Type B pancreatic cell (in vitro differentiated cells): ENCODE results near the gene COA8. TPM values are rescaled to one million over a fixed set of nuclear protein-coding genes. Genes with fewer than 3 reads are reported as not detected.
A peak's percentile ranks its signal among the peaks of the same experiment; 100 is the strongest.

ENCODE experiments used
- DNase-seq: peaks from one replicate; pipeline ENCODE4 v3.0.0; 2021; ENCODE audit warnings: mixed read lengths; ENCODE audit not compliant: unreplicated experiment; ENCODE audit errors: extremely low spot score
- H3K27ac Mint-ChIP-seq: 2 replicates; pipeline ENCODE4 v1.8.0; 2021; ENCODE audit warnings: mild to moderate bottlenecking, mixed read lengths
- H3K27me3 Mint-ChIP-seq: 2 replicates; pipeline ENCODE4 v1.8.0; 2021; ENCODE audit warnings: mixed read lengths
- H3K36me3 Mint-ChIP-seq: 2 replicates; pipeline ENCODE4 v1.8.0; 2021; ENCODE audit warnings: mixed read lengths
- H3K4me1 Mint-ChIP-seq: one replicate; pipeline ENCODE4 v1.8.0; 2021; ENCODE audit warnings: mixed read lengths; ENCODE audit not compliant: unreplicated experiment
- H3K4me3 Mint-ChIP-seq: 2 replicates; pipeline ENCODE4 v1.8.0; 2021; ENCODE audit warnings: mild to moderate bottlenecking, mixed read lengths
- H3K9me3 Mint-ChIP-seq: 2 replicates; pipeline ENCODE4 v1.8.0; 2021; ENCODE audit warnings: mixed read lengths
- total RNA-seq: library from RNA; stranded (reverse); gene quantifications from 2 replicates; pipeline ENCODE4 v1.2.1, GENCODE V29; 2021; ENCODE audit warnings: low replicate concordance
- TF ChIP-seq, protein P1 (sequence below): fragments of 200-600 bp; sonication (generic); conservative IDR thresholded peaks from 2 replicates; pipeline ENCODE4 v1.5.0; 2021; ENCODE audit warnings: antibody characterized with exemption, mild to moderate bottlenecking

The COA8 gene
- total RNA-seq, 1 donor from 2014 or later = 42.5 TPM

- H3K4me1 Mint-ChIP-seq = peaks cover 18% of the 10 kb centered on the region
- peak overlapping the region; percentile 80 for H3K27ac Mint-ChIP-seq
- H3K27me3 Mint-ChIP-seq = no peaks in the 10 kb centered on the region
- H3K36me3 Mint-ChIP-seq = peaks cover 9% of the 10 kb centered on the region
- peak; percentile 79 for DNase-seq
- peak overlapping the region; percentile 20 for H3K4me3 Mint-ChIP-seq
- TF ChIP-seq, protein P1, sequence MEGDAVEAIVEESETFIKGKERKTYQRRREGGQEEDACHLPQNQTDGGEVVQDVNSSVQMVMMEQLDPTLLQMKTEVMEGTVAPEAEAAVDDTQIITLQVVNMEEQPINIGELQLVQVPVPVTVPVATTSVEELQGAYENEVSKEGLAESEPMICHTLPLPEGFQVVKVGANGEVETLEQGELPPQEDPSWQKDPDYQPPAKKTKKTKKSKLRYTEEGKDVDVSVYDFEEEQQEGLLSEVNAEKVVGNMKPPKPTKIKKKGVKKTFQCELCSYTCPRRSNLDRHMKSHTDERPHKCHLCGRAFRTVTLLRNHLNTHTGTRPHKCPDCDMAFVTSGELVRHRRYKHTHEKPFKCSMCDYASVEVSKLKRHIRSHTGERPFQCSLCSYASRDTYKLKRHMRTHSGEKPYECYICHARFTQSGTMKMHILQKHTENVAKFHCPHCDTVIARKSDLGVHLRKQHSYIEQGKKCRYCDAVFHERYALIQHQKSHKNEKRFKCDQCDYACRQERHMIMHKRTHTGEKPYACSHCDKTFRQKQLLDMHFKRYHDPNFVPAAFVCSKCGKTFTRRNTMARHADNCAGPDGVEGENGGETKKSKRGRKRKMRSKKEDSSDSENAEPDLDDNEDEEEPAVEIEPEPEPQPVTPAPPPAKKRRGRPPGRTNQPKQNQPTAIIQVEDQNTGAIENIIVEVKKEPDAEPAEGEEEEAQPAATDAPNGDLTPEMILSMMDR = no peak
- no peaks in the 10 kb centered on the region for H3K9me3 Mint-ChIP-seq
Observed at GRCh38 chr14:103576371-103577024, 13.7 kb downstream of the COA8 start.

GRCh38 chr14:103578401-103579075 is 15.8 kb downstream of the COA8 start:
- Mint-ChIP-seq H3K4me1 (peaks cover 14% of the 10 kb centered on the region), H3K4me3 (no peak overlapping the region), H3K27me3 (no peaks in the 10 kb centered on the region), H3K27ac (no peak overlapping the region), H3K36me3 (peaks cover 16% of the 10 kb centered on the region), H3K9me3 (no peaks in the 10 kb centered on the region)
- TF ChIP-seq, protein P1 = no peak
- no peak for DNase-seq

DNA sequence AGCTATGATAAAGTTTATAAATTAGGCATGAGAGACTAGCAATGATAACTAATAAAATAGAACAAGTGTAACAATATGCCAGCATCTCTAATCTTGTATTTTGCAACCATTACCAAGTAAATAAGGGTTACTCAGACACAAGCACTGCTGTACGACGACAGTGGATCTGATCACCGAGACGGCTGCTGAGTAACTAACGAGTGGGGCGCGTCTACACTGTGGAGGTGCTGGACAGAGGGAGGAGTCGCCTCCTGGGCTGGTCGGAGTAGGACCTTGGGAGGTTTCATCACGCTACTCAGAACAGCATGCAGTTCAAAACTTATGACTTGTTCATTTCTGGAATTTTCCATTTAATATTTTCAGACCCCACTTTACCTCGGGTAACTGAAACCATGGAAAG is 18.4 kb downstream of the COA8 start:
- Mint-ChIP-seq H3K4me1 (peaks cover 7% of the 10 kb centered on the region), H3K4me3 (no peak overlapping the region), H3K27ac (no peak overlapping the region), H3K9me3 (no peaks in the 10 kb centered on the region), H3K36me3 (peaks cover 13% of the 10 kb centered on the region), H3K27me3 (no peaks in the 10 kb centered on the region)
- no peak for DNase-seq
- TF ChIP-seq, protein P1 = no peak

DNA sequence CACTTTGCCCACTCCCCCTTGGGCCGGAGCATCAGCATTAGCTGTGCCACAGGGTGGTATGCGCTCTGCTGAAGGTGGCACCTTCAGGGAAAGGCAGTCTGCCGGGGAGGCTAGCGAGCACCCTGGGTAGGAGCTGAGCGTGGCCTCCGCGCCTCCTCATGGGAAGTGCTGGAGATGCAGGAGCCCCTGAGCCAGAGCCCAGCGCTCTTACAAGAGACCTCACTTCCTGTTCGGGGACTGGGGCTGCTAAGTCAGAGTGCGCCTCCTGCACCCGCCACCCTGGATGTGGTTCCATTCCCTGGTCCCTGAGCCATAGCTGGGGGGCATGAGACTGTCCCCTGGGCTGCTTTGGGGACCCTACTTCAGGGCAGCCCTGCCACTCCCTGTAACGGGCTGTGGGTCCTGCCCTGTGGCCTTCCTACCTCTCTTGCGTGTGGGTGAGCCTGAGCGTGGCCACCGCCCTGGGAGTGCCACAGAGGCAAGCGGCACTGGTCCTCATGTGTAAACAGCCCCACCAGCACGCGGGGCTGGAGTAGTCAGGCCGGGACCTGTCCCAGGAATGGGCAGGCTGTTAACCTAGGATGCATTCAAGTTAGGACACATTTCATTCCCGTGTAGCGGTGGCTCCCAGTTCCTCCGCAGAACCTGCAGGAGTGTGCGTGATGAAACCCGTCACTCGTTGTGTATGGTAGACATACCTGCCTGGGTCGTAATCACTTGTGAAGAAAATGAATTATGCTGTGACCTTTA is 19.4 kb downstream of the COA8 start:
- Mint-ChIP-seq H3K36me3 (peaks cover 12% of the 10 kb centered on the region), H3K27ac (peak overlapping the region; percentile 48), H3K27me3 (no peaks in the 10 kb centered on the region), H3K4me3 (no peak overlapping the region), H3K4me1 (no peaks in the 10 kb centered on the region), H3K9me3 (no peaks in the 10 kb centered on the region)
- TF ChIP-seq, protein P1 = no peak
- DNase-seq = no peak

DNA sequence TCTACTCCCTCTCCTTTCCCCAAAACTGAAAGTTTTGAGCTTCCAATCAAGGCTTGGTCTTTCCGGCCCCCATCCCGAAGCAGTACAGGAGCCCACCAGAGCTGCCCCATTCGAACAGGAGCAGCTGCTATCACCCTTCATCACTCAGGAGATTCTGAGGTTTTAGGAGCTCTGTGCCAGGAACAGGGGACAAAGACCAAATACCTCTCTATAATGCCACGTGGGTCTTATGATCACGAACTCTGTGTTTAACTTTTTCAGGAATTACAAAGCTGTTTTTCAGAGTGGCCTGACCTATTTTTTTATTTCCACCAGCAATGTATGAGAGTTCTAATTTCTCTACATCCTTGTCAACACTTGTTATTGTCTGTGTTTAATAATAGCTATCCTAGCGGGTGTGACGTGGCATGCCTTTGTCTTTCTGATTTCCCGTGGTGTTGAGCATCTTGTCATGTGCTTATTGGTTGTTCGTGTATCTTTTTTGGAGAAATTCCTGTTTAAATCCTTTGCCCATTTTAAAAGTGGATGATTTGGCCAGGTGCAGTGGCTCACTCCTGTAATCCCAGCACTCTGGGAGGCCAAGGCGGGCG is 21.7 kb downstream of the COA8 start:
- DNase-seq = no peak
- Mint-ChIP-seq H3K27me3 (no peaks in the 10 kb centered on the region), H3K4me3 (no peak overlapping the region), H3K27ac (no peak overlapping the region), H3K9me3 (no peaks in the 10 kb centered on the region), H3K36me3 (peaks cover 18% of the 10 kb centered on the region), H3K4me1 (no peaks in the 10 kb centered on the region)
- TF ChIP-seq, protein P1 = no peak
